Forelimb muscle (tissue), 1 donor: ENCODE results near the gene FRAT1. TPM values are rescaled to one million over a fixed set of nuclear protein-coding genes. Genes with fewer than 3 reads are reported as not detected.
"Not testable (repeated sequence)": the region's sequence is repeated elsewhere in the genome, so short reads cannot be mapped to it uniquely, and the experiment has no call there.

ENCODE experiments used
- DNase-seq: peaks from one replicate; pipeline ENCODE4 v3.0.0-alpha.2; 2013; ENCODE audit warnings: low read depth
- polyA plus RNA-seq: library from polyadenylated mRNA; unstranded; fragments of 120-200 nt; gene quantifications from one replicate; pipeline ENCODE4 v1.2.1, GENCODE V29; 2013; ENCODE audit not compliant: insufficient read length

The FRAT1 gene
- polyA plus RNA-seq, 1 donor = 1.0 TPM

DNA sequence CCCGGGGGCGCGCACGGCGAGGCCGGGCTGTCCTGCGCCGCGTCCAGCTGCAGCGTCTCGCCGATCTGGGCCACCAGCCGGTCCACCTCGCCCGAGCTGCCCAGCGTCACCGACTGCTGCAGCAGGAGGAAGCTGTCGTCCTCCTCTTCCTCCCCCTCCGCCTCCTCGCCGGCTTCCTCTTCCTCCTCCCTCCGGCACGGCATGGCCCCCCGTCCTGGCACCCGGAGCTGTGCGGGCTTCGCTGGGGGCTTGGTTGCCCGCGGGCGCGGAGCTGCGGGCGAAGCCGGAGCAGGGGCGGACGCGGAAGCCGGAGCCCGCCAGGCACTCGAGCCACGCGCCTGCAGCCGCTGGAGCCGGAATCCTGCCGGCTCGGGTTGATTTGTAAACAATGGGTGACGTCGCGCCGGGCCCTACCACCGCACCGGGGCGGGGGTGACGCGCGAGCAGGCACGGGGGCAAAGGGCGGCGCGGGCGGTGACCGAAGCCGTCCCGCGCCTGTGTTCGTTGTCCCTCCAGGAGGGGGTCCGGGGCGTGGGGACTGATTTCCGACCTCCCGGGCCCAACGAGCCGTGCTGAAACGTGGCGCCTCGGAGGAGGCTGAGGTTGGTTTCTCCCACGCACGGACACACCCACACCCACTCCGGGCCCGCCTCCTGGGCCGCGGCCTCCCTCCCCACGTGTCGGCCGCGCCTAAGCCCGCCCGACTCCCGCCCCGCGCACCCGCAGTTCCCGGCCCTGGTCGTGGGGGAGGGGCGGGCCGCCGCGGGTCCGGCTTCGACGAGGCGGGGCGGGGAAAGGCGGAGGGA is 15.5 kb downstream of the FRAT1 start, which contains the start of gene FRAT2:
FRAT2 (minus strand) TSS at position 360 of the 806 bp plus-strand sequence; CDS start at position 203, 157 bp downstream.
- DNase-seq = peak; percentile 63

- DNase-seq = no peak
Measured at GRCh38 chr10:97335188-97335619, 16.1 kb downstream of the FRAT1 start.

GRCh38 chr10:97336006-97336405 is 16.9 kb downstream of the FRAT1 start:
- no peak for DNase-seq

DNA sequence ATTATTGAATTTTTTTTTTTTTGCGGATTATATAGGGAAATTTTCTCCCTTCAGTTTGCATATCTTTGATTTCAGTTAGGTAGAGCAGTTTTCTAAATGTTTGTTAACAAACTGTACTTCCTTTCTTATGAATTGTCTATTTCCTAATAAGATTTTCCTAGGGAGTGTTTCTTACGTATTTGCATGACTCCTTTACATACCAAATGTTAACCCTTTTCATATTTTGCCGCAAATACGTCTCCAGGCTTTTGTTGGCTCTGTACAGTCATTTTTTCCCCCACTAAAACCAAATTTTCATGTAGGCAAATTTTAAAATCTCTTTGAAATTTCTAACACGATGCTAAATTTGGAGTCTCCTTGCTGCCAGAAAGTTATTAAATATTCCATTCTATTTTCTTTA is 17.4 kb downstream of the FRAT1 start:
- DNase-seq = no peak

GRCh38 chr10:97336942-97337831 is 18.1 kb downstream of the FRAT1 start:
- DNase-seq = no peak

DNA sequence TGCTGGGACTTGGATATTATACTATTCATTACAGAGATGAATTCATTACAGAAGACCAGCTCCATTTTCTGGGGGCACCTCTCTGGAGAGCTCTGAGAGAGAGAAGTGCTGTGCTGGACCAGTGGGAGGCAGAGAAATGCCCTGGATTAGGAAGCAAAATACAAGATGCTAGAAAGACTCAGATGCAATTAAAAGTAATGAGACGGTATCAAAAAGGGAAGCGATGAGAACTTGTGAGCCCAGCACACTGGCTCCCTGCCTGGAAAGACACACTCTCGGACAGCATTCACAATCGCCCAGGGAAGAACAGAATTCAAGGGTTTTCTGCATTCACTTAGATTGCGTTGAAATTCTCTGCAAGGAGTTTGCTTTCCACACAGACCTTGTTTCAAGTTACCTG is 19.0 kb downstream of the FRAT1 start:
- no peak for DNase-seq

GRCh38 chr10:97341416-97341815 is 22.3 kb downstream of the FRAT1 start:
- DNase-seq = no peak

GRCh38 chr10:97343664-97344063 is 24.6 kb downstream of the FRAT1 start:
- DNase-seq = not testable (repeated sequence)

- no peak for DNase-seq
Measured at GRCh38 chr10:97347317-97347716, 28.2 kb downstream of the FRAT1 start.

GRCh38 chr10:97349752-97350513 is 30.9 kb downstream of the FRAT1 start:
- no peak for DNase-seq

DNA sequence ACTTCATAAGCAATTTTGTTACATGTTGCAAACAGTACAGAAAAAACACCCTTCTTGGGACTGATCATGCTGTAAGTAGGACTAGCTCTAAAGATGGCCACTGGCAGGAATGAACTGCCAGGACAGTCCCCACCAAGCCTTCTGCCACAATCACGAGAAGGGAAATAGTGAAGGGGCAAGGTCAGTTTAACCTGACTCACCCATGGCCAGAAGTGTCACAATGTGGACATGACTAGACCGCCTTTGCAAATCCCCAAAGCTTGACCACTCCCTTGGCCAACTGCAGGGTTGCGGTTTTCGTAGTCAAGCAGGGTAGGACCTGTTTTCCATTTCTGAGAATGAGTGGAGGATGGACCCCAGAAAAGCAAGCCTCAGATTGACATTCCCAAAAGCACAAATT is 34.9 kb downstream of the FRAT1 start:
- DNase-seq = no peak

DNA sequence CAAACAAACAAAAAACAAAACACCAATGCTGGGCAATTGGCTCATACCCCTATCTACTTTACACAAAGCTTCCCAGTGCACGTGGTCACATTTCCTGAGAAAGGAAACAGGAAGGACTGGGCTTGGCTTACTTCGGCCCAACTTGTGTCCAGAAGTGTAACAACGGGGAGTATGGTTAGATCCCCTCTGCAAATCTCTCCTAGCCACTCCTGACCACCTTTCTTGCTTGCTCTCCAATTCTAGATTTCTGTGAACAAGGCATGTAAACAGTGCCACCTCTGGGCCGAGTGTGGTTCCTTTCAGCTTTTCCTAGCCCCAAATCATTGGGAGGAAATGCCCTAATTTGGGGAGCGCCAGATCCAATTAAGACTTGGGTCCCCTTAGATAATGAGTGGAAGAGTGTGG is 36.5 kb downstream of the FRAT1 start:
- DNase-seq = no peak

DNA sequence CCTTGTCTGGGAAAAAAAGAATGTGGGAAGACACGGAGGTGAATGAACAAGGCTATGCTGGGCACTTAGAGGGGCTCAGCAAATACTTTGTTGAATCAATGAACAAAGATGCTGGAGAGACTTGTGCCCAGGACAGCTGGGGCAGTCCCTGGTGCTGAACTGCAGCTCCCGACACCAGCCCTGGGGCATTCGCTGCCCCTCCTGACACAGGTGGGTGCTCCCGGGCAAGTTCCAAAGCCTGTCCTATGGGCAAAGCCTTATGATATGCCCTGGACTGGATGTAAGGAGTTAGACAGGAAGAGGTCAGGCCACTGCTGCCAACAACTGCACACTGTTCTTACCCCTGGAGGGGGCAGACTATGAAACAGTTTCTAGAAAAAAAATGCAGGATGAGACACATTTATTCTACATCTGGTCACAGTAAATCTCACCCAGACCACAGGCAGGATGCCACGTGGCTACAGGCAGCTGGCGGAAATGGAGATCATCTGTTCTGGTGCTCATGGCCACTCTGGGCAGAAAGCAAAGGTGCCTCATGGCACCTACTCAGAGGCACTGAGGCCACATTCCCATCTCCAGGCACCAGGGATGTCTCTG is 37.3 kb downstream of the FRAT1 start:
- DNase-seq = no peak

- no peak for DNase-seq
Measured at GRCh38 chr10:97356918-97357317, 37.8 kb downstream of the FRAT1 start.

- no peak for DNase-seq
Measured at GRCh38 chr10:97358349-97358748, 39.3 kb downstream of the FRAT1 start.

DNA sequence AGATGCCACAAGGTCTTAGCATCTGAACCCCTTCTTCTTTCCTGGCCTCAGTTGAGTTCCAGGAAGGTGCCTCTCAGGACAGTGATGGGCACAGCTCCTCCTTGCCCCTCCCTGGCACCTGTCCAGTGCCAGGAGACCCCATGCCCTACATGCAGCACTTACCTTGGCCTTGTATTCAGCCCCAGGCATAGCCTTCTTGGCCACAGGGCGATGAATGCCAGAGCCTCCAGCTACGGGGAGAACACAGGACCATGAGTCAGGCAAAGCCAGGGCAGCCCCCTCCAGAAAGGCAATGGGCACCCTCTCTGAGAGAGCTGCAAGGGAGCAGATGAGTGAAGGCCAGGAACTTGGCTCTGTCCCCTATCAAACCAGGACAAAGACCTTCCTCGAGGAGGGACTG is 39.7 kb downstream of the FRAT1 start:
- DNase-seq = no peak

DNA sequence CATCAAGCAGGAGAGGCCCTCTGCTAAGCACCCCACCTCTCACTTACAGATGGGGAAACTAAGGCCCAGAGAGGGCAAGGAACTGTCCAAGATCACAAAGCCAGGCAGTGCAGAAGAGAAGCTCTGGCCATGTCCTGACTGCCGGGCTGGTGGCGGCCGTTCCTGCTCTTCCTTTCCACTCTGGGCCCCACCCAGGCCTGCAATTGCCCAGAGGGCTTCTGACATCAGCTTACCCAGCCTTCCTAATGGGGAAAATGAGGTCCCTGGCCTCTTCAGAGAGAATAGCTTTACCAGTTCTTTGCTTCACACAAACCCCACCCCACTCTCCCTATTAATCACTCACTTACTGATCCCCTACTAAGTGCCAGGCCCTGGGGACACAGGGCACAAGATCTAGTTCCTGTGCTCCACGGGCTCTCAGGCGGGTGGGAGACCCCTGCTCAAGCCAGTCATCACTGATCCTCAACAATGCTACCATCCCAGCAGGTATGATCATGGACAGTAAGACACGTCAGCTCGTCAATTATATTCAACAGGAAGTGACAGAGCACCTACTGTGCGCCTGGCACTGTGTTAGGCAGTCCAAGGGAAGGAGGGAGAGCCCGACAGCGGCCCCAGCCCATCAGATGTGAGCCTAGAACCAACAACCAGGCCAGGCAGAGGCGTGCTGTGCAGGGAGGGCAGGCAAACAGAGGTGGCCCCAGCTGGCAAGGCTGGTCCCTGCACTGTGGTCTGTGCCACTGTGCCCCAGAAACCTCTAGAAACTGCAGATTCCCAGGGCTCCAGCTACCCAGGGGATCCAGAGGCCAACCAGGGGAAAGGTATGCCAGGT is 41.9 kb downstream of the FRAT1 start:
- no peak for DNase-seq

GRCh38 chr10:97361537-97361901 is 42.4 kb downstream of the FRAT1 start:
- no peak for DNase-seq

DNA sequence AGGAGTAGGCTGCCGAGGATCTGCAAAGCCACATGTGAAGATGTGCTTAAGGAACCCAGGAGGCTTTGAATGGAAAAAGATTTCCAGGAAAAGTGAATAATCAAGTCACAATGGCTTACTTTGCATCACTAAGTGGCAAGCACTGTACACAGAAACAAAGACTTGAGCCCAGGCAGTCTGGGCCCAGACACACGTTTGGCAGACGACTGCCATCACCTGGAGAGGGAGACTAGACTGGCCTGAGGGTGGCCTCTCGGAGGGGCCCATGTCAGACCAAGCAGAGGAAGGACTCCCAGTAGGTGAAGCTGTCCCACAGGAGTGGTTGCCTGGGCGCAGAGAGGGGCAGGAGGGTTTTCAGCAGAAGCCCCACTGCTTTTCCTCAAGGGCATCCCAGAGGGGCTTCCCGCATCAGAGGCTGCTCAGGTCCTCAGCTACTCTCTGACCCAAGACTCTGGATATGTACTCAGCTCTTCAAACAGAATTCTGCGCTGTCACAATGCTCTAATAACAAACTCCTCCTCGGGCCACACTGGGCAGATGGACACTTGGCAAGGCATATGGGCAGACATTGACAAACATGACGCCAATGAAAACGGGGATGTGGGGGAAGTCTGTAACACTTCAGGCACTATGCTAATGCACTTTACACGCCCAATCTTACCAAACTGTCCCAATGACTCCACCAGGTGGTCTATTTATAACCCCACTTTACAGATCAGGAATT is 43.4 kb downstream of the FRAT1 start:
- no peak for DNase-seq

- no peak for DNase-seq
Measured at GRCh38 chr10:97363071-97363470, 44.0 kb downstream of the FRAT1 start.
